Keratinocyte (primary cell): Measurements from ENCODE around the gene QSOX2. TPM values are rescaled to one million over a fixed set of nuclear protein-coding genes. Genes with fewer than 3 reads are reported as not detected.
"Not testable (repeated sequence)": the region's sequence is repeated elsewhere in the genome, so short reads cannot be mapped to it uniquely, and the experiment has no call there.

Experiments
- DNase-seq: peaks from one replicate; pipeline ENCODE4 v3.0.0-alpha.2; 2011; ENCODE audit warnings: low read depth, missing footprints, low spot score
- FAIRE-seq: peaks from 2 replicates; lab custom pipeline; 2011; peaks lifted over from hg19 to GRCh38; lab: Jason Lieb, UNC
- H2AFZ ChIP-seq: 2 replicates; pipeline ENCODE4 v1.6.0; 2012; ENCODE audit warnings: low read length, control low read depth, inconsistent platforms; ENCODE audit not compliant: control insufficient read depth
- H3K27ac ChIP-seq: 2 replicates; pipeline ENCODE4 v1.5.1; 2011; ENCODE audit warnings: low read length; ENCODE audit not compliant: control insufficient read depth, insufficient read depth
- H3K27me3 ChIP-seq: 3 replicates; pipeline ENCODE4 v1.6.0; 2011; ENCODE audit warnings: low read length; ENCODE audit not compliant: control insufficient read depth, insufficient read depth; ENCODE audit errors: extremely low read depth
- H3K36me3 ChIP-seq, 2 experiments: 2 replicates in 1 of 2; 3 replicates in 1 of 2; pipeline ENCODE4 v1.5.1; 2011; ENCODE audit warnings: low read length in 2 of 2, mild to moderate bottlenecking in 1 of 2; ENCODE audit not compliant: control insufficient read depth in 2 of 2, insufficient read depth in 2 of 2; ENCODE audit errors: extremely low read depth in 1 of 2
- H3K4me1 ChIP-seq: 3 replicates; pipeline ENCODE4 v1.5.1; 2011; ENCODE audit warnings: low read length; ENCODE audit not compliant: control insufficient read depth, insufficient read depth; ENCODE audit errors: extremely low read depth
- H3K4me2 ChIP-seq: 3 replicates; pipeline ENCODE4 v1.6.0; 2011; ENCODE audit warnings: low read depth, low read length; ENCODE audit not compliant: control insufficient read depth, insufficient read depth; ENCODE audit errors: extremely low read depth
- H3K4me3 ChIP-seq, 3 experiments: fragments of 200-600 bp in 1 of 3; sonication (generic) in 1 of 3; 2 replicates in 2 of 3; 3 replicates in 1 of 3; pipeline ENCODE4 v1.5.1; 2011 to 2016; ENCODE audit warnings: low read length in 3 of 3, mild to moderate bottlenecking in 3 of 3, control low read depth in 2 of 3, inconsistent platforms in 1 of 3, low read depth in 1 of 3, mixed read lengths in 1 of 3, mixed run types in 1 of 3, moderate library complexity in 1 of 3; ENCODE audit not compliant: control insufficient read depth in 2 of 3, insufficient read depth in 2 of 3; ENCODE audit errors: extremely low read depth in 1 of 3
- H3K79me2 ChIP-seq: 2 replicates; pipeline ENCODE4 v1.6.0; 2012; ENCODE audit warnings: low read length; ENCODE audit not compliant: control insufficient read depth, insufficient read depth
- H3K9ac ChIP-seq: 3 replicates; pipeline ENCODE4 v1.6.0; 2011; ENCODE audit warnings: low read length; ENCODE audit not compliant: control insufficient read depth, insufficient read depth; ENCODE audit errors: extremely low read depth
- H3K9me1 ChIP-seq: 3 replicates; pipeline ENCODE4 v1.6.0; 2011; ENCODE audit warnings: low read length; ENCODE audit not compliant: control insufficient read depth, insufficient read depth; ENCODE audit errors: extremely low read depth
- H3K9me3 ChIP-seq: 2 replicates; pipeline ENCODE4 v1.5.1; 2012; ENCODE audit warnings: low read depth, low read length; ENCODE audit not compliant: control insufficient read depth
- H4K20me1 ChIP-seq: 3 replicates; pipeline ENCODE4 v1.6.0; 2011; ENCODE audit warnings: low read length; ENCODE audit not compliant: control insufficient read depth, insufficient read depth; ENCODE audit errors: extremely low read depth
- CTCF ChIP-seq, 3 experiments: IDR thresholded peaks in 1 of 3; conservative IDR thresholded peaks in 1 of 3; optimal IDR thresholded peaks in 1 of 3; 2 replicates in 2 of 3; 3 replicates in 1 of 3; pipeline versions ENCODE3 to v1.5.1; 2011; ENCODE audit warnings: low read length in 3 of 3, mild to moderate bottlenecking in 3 of 3, moderate library complexity in 2 of 3, control low read depth in 1 of 3, inconsistent platforms in 1 of 3; ENCODE audit not compliant: insufficient read depth in 2 of 3; ENCODE audit errors: extremely low read depth in 1 of 3
- EZH2 ChIP-seq: IDR thresholded peaks from one replicate; pipeline ENCODE4 v1.6.1; 2012; ENCODE audit warnings: inconsistent platforms, mild to moderate bottlenecking, low read length, moderate library complexity
- dilution Hi-C: fragments of 300-500 bp; cut with MboI; formaldehyde crosslinking; loops from one replicate; pipeline ENCODE4 v1.7.0; 2020; ENCODE audit warnings: low sequenced_read_pairs; ENCODE audit not compliant: extremely low pct_ligation_motif_present
- polyA plus RNA-seq, 5 experiments: library from polyadenylated mRNA; depleted of rRNA in 3 of 5; stranded (reverse) in 3 of 5; stranded (forward) in 1 of 5; unstranded in 1 of 5; fragments of >200 nt; gene quantifications; 1 replicate in 1 of 5; 2 replicates in 3 of 5; 3 replicates in 1 of 5; pipeline versions ENCODE4 v1.2.1 to v1.2.3, GENCODE V29; 2011 to 2012; ENCODE audit warnings: missing spikeins in 2 of 5, low read depth in 1 of 5, low replicate concordance in 1 of 5

QSOX2 gene
- polyA plus RNA-seq, 1 donor (not counting 4 experiments of a cell fraction or from before 2014, with no cell fraction given), result 11.9 TPM

- dilution Hi-C loops, result no loop called here
- no peak for FAIRE-seq
- peaks cover 42% of the 10 kb centered on the region for H3K79me2 ChIP-seq
Measured at GRCh38 chr9:136238342-136238732, 7.3 kb downstream of the QSOX2 start.

DNA sequence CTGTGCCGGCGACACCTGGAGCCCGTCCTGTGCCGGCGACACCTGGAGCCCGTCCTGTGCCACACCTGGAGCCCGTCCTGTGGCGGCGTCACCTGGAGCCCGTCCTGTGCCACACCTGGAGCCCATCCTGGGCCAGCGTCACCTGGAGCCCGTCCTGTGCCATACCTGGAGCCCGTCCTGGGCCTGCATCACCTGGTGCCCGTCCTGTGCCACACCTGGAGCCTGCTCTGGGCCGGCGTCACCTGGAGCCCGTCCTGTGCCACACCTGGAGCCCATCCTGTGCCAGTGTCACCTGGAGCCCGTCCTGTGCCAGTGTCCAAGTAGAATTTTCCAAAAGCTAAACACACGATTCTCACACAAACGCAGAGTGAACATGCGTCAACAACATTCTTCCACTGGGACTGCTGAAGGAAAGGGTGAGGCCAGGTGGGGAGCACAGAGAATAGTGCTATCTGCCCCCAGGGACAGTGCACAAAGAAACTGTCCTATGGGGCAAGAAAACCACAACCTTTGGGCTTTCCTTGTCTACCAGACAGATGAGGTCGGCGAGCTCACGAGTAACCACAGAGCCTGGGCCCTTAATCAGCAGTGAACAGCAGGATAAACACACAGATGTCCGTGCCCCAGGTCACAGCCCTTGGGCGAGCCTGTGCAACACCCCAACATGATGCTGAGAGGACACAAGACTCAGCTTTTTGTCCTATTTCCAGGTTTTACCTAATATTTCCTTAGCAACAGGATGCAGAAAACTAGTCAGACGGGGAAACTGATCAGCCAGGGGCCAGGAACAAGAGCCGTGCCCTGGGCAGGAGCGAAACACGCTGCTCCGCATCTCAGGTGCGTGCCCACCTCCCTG is 7.9 kb downstream of the QSOX2 start:
- peaks cover 30% of the 10 kb centered on the region for H4K20me1 ChIP-seq
- H3K4me1 ChIP-seq, result peaks cover 5% of the 10 kb centered on the region
- no peak overlapping the region for H3K4me3 ChIP-seq
- DNase-seq (no peak), FAIRE-seq (no peak)
- no peak overlapping the region for H2AFZ ChIP-seq
- H3K79me2 ChIP-seq, result peaks cover 39% of the 10 kb centered on the region
- TF ChIP-seq CTCF (optimal IDR thresholded peaks at IDR 0.05 in 1 of 3, IDR thresholded peaks at IDR 0.05 in 1 of 3, conservative IDR thresholded peaks at IDR 0.05 in 1 of 3; ENCODE audit: extremely low read depth in 1 of 3, insufficient read depth in 2 of 3, low read length in 3 of 3) (no peak), EZH2 (no peak)
- H3K9me3 ChIP-seq, result no peaks in the 10 kb centered on the region
- H3K4me2 ChIP-seq, result no peak overlapping the region
- dilution Hi-C loops, result no loop called here
- peaks cover 4% of the 10 kb centered on the region for H3K9me1 ChIP-seq
- no peaks in the 10 kb centered on the region for H3K27me3 ChIP-seq
- H3K27ac ChIP-seq, result no peak overlapping the region
- peaks cover 7 to 11% of the 10 kb centered on the region in 2 experiments for H3K36me3 ChIP-seq
- H3K9ac ChIP-seq, result no peak overlapping the region

More at GRCh38 chr9:136238342-136238732, 7.3 kb downstream of the QSOX2 start:
- H3K9me3 ChIP-seq, result no peaks in the 10 kb centered on the region
- peaks cover 4% of the 10 kb centered on the region for H3K9me1 ChIP-seq
- peaks cover 7 to 11% of the 10 kb centered on the region in 2 experiments for H3K36me3 ChIP-seq
- H2AFZ ChIP-seq, result no peak overlapping the region
- H3K27me3 ChIP-seq, result no peaks in the 10 kb centered on the region
- H3K4me1 ChIP-seq, result peaks cover 9% of the 10 kb centered on the region
- H3K9ac ChIP-seq, result no peak overlapping the region
- TF ChIP-seq CTCF (optimal IDR thresholded peaks at IDR 0.05 in 1 of 3, IDR thresholded peaks at IDR 0.05 in 1 of 3, conservative IDR thresholded peaks at IDR 0.05 in 1 of 3; ENCODE audit: extremely low read depth in 1 of 3, insufficient read depth in 2 of 3, low read length in 3 of 3) (no peak), EZH2 (no peak)
- DNase-seq, result no peak
- peaks cover 29% of the 10 kb centered on the region for H4K20me1 ChIP-seq
- no peak overlapping the region for H3K4me3 ChIP-seq
- no peak overlapping the region for H3K4me2 ChIP-seq
- no peak overlapping the region for H3K27ac ChIP-seq

GRCh38 chr9:136236471-136237410 is 8.9 kb downstream of the QSOX2 start:
- H3K27ac ChIP-seq, H2AFZ ChIP-seq, H3K9me3 ChIP-seq, dilution Hi-C loops, H3K9ac ChIP-seq, FAIRE-seq, H3K9me1 ChIP-seq, H3K27me3 ChIP-seq, H3K36me3 ChIP-seq, H3K4me2 ChIP-seq, H3K4me1 ChIP-seq, DNase-seq, H3K4me3 ChIP-seq: not testable (repeated sequence)
- Histone ChIP-seq H4K20me1 (peaks cover 28% of the 10 kb centered on the region), H3K79me2 (peaks cover 29% of the 10 kb centered on the region)
